Kidney epithelial cell (primary cell): Measurements from ENCODE around the gene CEP152. TPM values are rescaled to one million over a fixed set of nuclear protein-coding genes. Genes with fewer than 3 reads are reported as not detected.

Experiments used
- DNase-seq: peaks from one replicate; pipeline ENCODE4 v3.0.0-alpha.2; 2010; ENCODE audit warnings: low read depth
- H3K27me3 ChIP-seq: 2 replicates; pipeline ENCODE4 v1.6.0; 2011; ENCODE audit warnings: low read length; ENCODE audit not compliant: control insufficient read depth, insufficient read depth
- H3K36me3 ChIP-seq: 2 replicates; pipeline ENCODE4 v1.5.1; 2011; ENCODE audit warnings: low read length; ENCODE audit not compliant: control insufficient read depth, insufficient read depth
- H3K4me3 ChIP-seq: 2 replicates; pipeline ENCODE4 v1.5.1; 2011; ENCODE audit warnings: low read depth, mild to moderate bottlenecking, control low read depth, low read length
- CTCF ChIP-seq: IDR thresholded peaks from 2 replicates; pipeline ENCODE4 v1.5.1; 2011; ENCODE audit warnings: mild to moderate bottlenecking, moderate library complexity, low read length, control low read depth, inconsistent platforms; ENCODE audit not compliant: insufficient read depth, poor library complexity, severe bottlenecking
- total RNA-seq: library from RNA; depleted of rRNA; stranded (reverse); fragments of >200 nt; gene quantifications from 2 replicates; pipeline ENCODE4 v1.2.3, GENCODE V29; 2015

Gene CEP152
- total RNA-seq, 1 donor from 2014 or later = 3.2 TPM

- Histone ChIP-seq H3K27me3 (no peaks in the 10 kb centered on the region), H3K4me3 (no peak overlapping the region), H3K36me3 (no peaks in the 10 kb centered on the region)
- no peak for DNase-seq
- no peak for TF ChIP-seq CTCF
These were observed 26.1 kb downstream of the CEP152 start for GRCh38 chr15:48784756-48785155.

- no peaks in the 10 kb centered on the region for H3K36me3 ChIP-seq
- H3K4me3 ChIP-seq = no peak overlapping the region
- no peaks in the 10 kb centered on the region for H3K27me3 ChIP-seq
- no peak for DNase-seq
- no peak for TF ChIP-seq CTCF
These were observed 28.0 kb downstream of the CEP152 start for GRCh38 chr15:48782911-48783310.

- DNase-seq = no peak
- Histone ChIP-seq H3K36me3 (no peaks in the 10 kb centered on the region), H3K4me3 (no peak overlapping the region), H3K27me3 (no peaks in the 10 kb centered on the region)
- no peak for TF ChIP-seq CTCF
These were observed 29.3 kb downstream of the CEP152 start for GRCh38 chr15:48781481-48782081.

- no peaks in the 10 kb centered on the region for H3K27me3 ChIP-seq
- H3K36me3 ChIP-seq = no peaks in the 10 kb centered on the region
- H3K4me3 ChIP-seq = no peak overlapping the region
- DNase-seq = no peak
- no peak for TF ChIP-seq CTCF
These were observed 29.9 kb downstream of the CEP152 start for GRCh38 chr15:48781017-48781416.

GRCh38 chr15:48778331-48778730, 32.5 kb downstream of the CEP152 start:
- no peak for DNase-seq
- H3K27me3 ChIP-seq = no peaks in the 10 kb centered on the region
- H3K4me3 ChIP-seq = no peak overlapping the region
- no peaks in the 10 kb centered on the region for H3K36me3 ChIP-seq
- no peak for TF ChIP-seq CTCF

GRCh38 chr15:48777645-48778330, 33.1 kb downstream of the CEP152 start:
- no peaks in the 10 kb centered on the region for H3K36me3 ChIP-seq
- DNase-seq = no peak
- no peak for TF ChIP-seq CTCF

More at GRCh38 chr15:48777645-48778330, 33.1 kb downstream of the CEP152 start:
- Histone ChIP-seq H3K27me3 (no peaks in the 10 kb centered on the region), H3K4me3 (no peak overlapping the region)
